K562 (cell line): ENCODE results near the gene NEDD9. TPM values are rescaled to one million over a fixed set of nuclear protein-coding genes. Genes with fewer than 3 reads are reported as not detected.

Experiments used
- BHLHE40 ChIP-seq: IDR thresholded peaks from 2 replicates; pipeline ENCODE4 v1.6.1; 2011; ENCODE audit warnings: low read length, improper control_type of control experiment
- CC2D1A ChIP-seq: fragments of 450-650 bp; IDR thresholded peaks from 2 replicates; pipeline ENCODE4 v1.6.1; 2017; ENCODE audit warnings: mild to moderate bottlenecking
- CEBPG ChIP-seq, 3 experiments: fragments of 200-800 bp in 1 of 3; sonication (Bioruptor generic) in 1 of 3; sonication (generic) in 1 of 3; formaldehyde crosslinking in 1 of 3; IDR thresholded peaks in 2 of 3; conservative IDR thresholded peaks in 1 of 3; 2 replicates each; pipeline versions ENCODE4 v1.6.1 to v1.8.0; 2016 to 2022; ENCODE audit warnings: missing compliant biosample characterization in 2 of 3, missing genetic modification characterization in 2 of 3, mild to moderate bottlenecking in 1 of 3, missing genetic modification reagents in 1 of 3
- COPS2 ChIP-seq: fragments of 450-650 bp; conservative IDR thresholded peaks from 2 replicates; pipeline ENCODE4 v1.6.1; 2016; ENCODE audit warnings: mild to moderate bottlenecking, moderate library complexity
- ETV1 ChIP-seq: fragments of 450-650 bp; conservative IDR thresholded peaks from 2 replicates; pipeline ENCODE4 v1.6.1; 2016; ENCODE audit warnings: missing genetic modification characterization, control low read depth, low read depth, missing compliant biosample characterization
- HDAC1 ChIP-seq, 2 experiments: fragments of 450-650 bp; IDR thresholded peaks; 2 replicates each; pipeline ENCODE4 v1.6.1; 2016 to 2017; ENCODE audit warnings: inconsistent platforms in 1 of 2, mild to moderate bottlenecking in 1 of 2, moderate library complexity in 1 of 2
- HMG20A ChIP-seq: fragments of 450-650 bp; formaldehyde crosslinking; conservative IDR thresholded peaks from 2 replicates; pipeline ENCODE4 v1.4.0; 2020; ENCODE audit warnings: mild to moderate bottlenecking, mixed read lengths
- MAZ ChIP-seq, 2 experiments: fragments of 450-650 bp in 1 of 2; sonication (generic) in 1 of 2; formaldehyde crosslinking; IDR thresholded peaks in 1 of 2; conservative IDR thresholded peaks in 1 of 2; 2 replicates each; pipeline versions ENCODE4 v1.4.0 to v1.5.0; 2020; ENCODE audit warnings: mild to moderate bottlenecking in 1 of 2, missing genetic modification reagents in 1 of 2
- POLR2A ChIP-seq: fragments of 450-650 bp; conservative IDR thresholded peaks from 2 replicates; pipeline ENCODE4 v1.6.1; 2016
- POLR2B ChIP-seq: fragments of 450-650 bp; IDR thresholded peaks from 2 replicates; pipeline ENCODE4 v1.6.1; 2018; ENCODE audit warnings: low read depth; ENCODE audit not compliant: partially characterized antibody
- PTBP1 ChIP-seq: fragments of 200-400 bp; formaldehyde crosslinking; IDR thresholded peaks from 2 replicates; pipeline ENCODE4 v1.6.1; 2017; ENCODE audit warnings: low read depth, low read length
- RAD21 ChIP-seq, 2 experiments: fragments of 250-450 bp in 1 of 2; fragments of 450-650 bp in 1 of 2; sonication (Bioruptor Pico) in 1 of 2; formaldehyde crosslinking in 1 of 2; IDR thresholded peaks in 1 of 2; conservative IDR thresholded peaks in 1 of 2; 2 replicates each; pipeline versions ENCODE4 v1.4.0 to v1.8.0; 2020 to 2022; ENCODE audit warnings: mild to moderate bottlenecking in 2 of 2, moderate library complexity in 1 of 2
- RB1 ChIP-seq: fragments of 450-650 bp; IDR thresholded peaks from 2 replicates; pipeline ENCODE4 v1.6.1; 2017; ENCODE audit warnings: low read depth, mild to moderate bottlenecking
- RBM39 ChIP-seq: fragments of 200-400 bp; formaldehyde crosslinking; optimal IDR thresholded peaks from 2 replicates; pipeline ENCODE3; 2018; ENCODE audit warnings: low read depth, low read length
- SIX5 ChIP-seq, 2 experiments: IDR thresholded peaks; 2 replicates each; pipeline ENCODE4 v1.6.1; 2011; ENCODE audit warnings: low read length in 2 of 2, borderline replicate concordance in 1 of 2, low read depth in 1 of 2, mild to moderate bottlenecking in 1 of 2, moderate library complexity in 1 of 2; ENCODE audit not compliant: insufficient read depth in 1 of 2
- SNRNP70 ChIP-seq: fragments of 200-400 bp; formaldehyde crosslinking; optimal IDR thresholded peaks from 2 replicates; pipeline ENCODE3; 2017; ENCODE audit warnings: low read depth, low read length
- SP1 ChIP-seq: sonication (generic); formaldehyde crosslinking; IDR thresholded peaks from 2 replicates; pipeline ENCODE4 v1.8.1; 2022; ENCODE audit warnings: mild to moderate bottlenecking, missing genetic modification reagents
- XRCC5 ChIP-seq: fragments of 200-400 bp; formaldehyde crosslinking; IDR thresholded peaks from 2 replicates; pipeline ENCODE4 v1.6.1; 2017; ENCODE audit warnings: low read depth, mild to moderate bottlenecking, low read length
- ZNF311 ChIP-seq: fragments of 250-450 bp; sonication (Bioruptor Pico); IDR thresholded peaks from 2 replicates; pipeline ENCODE4 v1.4.0; 2020; ENCODE audit warnings: mild to moderate bottlenecking, moderate library complexity
- ZNF639 ChIP-seq, 2 experiments: fragments of 200-800 bp in 1 of 2; sonication (Bioruptor generic) in 1 of 2; sonication (generic) in 1 of 2; formaldehyde crosslinking in 1 of 2; IDR thresholded peaks in 1 of 2; conservative IDR thresholded peaks in 1 of 2; 2 replicates each; pipeline versions ENCODE4 v1.5.0 to v1.6.1; 2016 to 2020; ENCODE audit warnings: missing compliant biosample characterization in 1 of 2, missing genetic modification characterization in 1 of 2, missing genetic modification reagents in 1 of 2
- ZNF778 ChIP-seq: fragments of 450-650 bp; formaldehyde crosslinking; IDR thresholded peaks from 2 replicates; pipeline ENCODE4 v1.4.0; 2020; ENCODE audit warnings: mild to moderate bottlenecking, moderate library complexity
- polyA plus RNA-seq, 8 experiments: library from polyadenylated mRNA; depleted of rRNA in 4 of 8; stranded (reverse) in 5 of 8; unstranded in 3 of 8; fragments of >200 nt; fragmentation: Nextera tagmentation in 2 of 8; fragmentation: Illumina TruSeq in 1 of 8; extraction: Ambion mirVana in 2 of 8; extraction: Trizol in 1 of 8; gene quantifications; 2 replicates each; pipeline versions ENCODE4 v1.2.1 to v1.2.3, GENCODE V29; 2011 to 2014; ENCODE audit warnings: inconsistent platforms in 1 of 8, missing spikeins in 1 of 8
- total RNA-seq, 7 experiments: library from RNA; depleted of rRNA in 6 of 7; stranded (reverse); fragments of >200 nt in 6 of 7; fragmentation: Illumina TruSeq in 2 of 7; extraction: Trizol in 2 of 7; gene quantifications; 2 replicates each; pipeline versions ENCODE4 v1.2.1 to v1.2.3, GENCODE V29; 2011 to 2021; ENCODE audit warnings: low replicate concordance in 1 of 7
- TF ChIP-seq, protein P1 (sequence below): fragments of 450-650 bp; IDR thresholded peaks from 2 replicates; pipeline ENCODE4 v1.6.1; 2016; ENCODE audit warnings: mild to moderate bottlenecking
- TF ChIP-seq, protein P2 (sequence below): fragments of 450-650 bp; formaldehyde crosslinking; conservative IDR thresholded peaks from 2 replicates; pipeline ENCODE4 v1.4.0; 2022; ENCODE audit warnings: mild to moderate bottlenecking, missing genetic modification characterization

Gene NEDD9
- total and polyA plus RNA-seq, 9 of the 15 experiments (the other 6 are each of a cell fraction or from before 2014, with no cell fraction given): 0.04 to 0.18 (median 0.15) TPM; not detected in 6

GRCh38 chr6:11144393-11144851 lies 88.0 kb downstream of the NEDD9 start (continued):
- peak; percentile 23; the same call in 1 of the 2 replicates for TF ChIP-seq RB1
- no peak for TF ChIP-seq COPS2
- TF ChIP-seq CEBPG (CRISPR knock-in tag; IDR thresholded peaks at IDR 0.05): no peak
- no peak for TF ChIP-seq CEBPG (tag; conservative IDR thresholded peaks at IDR 0.05 in 1 of 2, IDR thresholded peaks at IDR 0.05 in 1 of 2)
- no peak for TF ChIP-seq HMG20A (CRISPR knock-in tag)
- TF ChIP-seq RAD21 (CRISPR knock-in tag; conservative IDR thresholded peaks at IDR 0.05 in 1 of 2, IDR thresholded peaks at IDR 0.05 in 1 of 2): peak; percentile 91 to 92
- TF ChIP-seq, protein P1, sequence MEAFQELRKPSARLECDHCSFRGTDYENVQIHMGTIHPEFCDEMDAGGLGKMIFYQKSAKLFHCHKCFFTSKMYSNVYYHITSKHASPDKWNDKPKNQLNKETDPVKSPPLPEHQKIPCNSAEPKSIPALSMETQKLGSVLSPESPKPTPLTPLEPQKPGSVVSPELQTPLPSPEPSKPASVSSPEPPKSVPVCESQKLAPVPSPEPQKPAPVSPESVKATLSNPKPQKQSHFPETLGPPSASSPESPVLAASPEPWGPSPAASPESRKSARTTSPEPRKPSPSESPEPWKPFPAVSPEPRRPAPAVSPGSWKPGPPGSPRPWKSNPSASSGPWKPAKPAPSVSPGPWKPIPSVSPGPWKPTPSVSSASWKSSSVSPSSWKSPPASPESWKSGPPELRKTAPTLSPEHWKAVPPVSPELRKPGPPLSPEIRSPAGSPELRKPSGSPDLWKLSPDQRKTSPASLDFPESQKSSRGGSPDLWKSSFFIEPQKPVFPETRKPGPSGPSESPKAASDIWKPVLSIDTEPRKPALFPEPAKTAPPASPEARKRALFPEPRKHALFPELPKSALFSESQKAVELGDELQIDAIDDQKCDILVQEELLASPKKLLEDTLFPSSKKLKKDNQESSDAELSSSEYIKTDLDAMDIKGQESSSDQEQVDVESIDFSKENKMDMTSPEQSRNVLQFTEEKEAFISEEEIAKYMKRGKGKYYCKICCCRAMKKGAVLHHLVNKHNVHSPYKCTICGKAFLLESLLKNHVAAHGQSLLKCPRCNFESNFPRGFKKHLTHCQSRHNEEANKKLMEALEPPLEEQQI: no peak
- TF ChIP-seq ETV1 (tag): peak; percentile 62
- TF ChIP-seq CC2D1A: peak; percentile 73; the same call in 1 of the 2 replicates
- TF ChIP-seq SNRNP70: no peak
- TF ChIP-seq, protein P2, sequence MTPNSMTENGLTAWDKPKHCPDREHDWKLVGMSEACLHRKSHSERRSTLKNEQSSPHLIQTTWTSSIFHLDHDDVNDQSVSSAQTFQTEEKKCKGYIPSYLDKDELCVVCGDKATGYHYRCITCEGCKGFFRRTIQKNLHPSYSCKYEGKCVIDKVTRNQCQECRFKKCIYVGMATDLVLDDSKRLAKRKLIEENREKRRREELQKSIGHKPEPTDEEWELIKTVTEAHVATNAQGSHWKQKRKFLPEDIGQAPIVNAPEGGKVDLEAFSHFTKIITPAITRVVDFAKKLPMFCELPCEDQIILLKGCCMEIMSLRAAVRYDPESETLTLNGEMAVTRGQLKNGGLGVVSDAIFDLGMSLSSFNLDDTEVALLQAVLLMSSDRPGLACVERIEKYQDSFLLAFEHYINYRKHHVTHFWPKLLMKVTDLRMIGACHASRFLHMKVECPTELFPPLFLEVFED (CRISPR knock-in tag): no peak
- TF ChIP-seq ZNF311 (CRISPR knock-in tag): no peak
- TF ChIP-seq ZNF639 (CRISPR knock-in tag; conservative IDR thresholded peaks at IDR 0.05 in 1 of 2, IDR thresholded peaks at IDR 0.05 in 1 of 2): no peak
- no peak for TF ChIP-seq POLR2B
- TF ChIP-seq RBM39: peak; percentile 30
- no peak for TF ChIP-seq PTBP1
- TF ChIP-seq ZNF778: no peak
- no peak for TF ChIP-seq SIX5 (IDR thresholded peaks at IDR 0.05; ENCODE audit: borderline replicate concordance in 1 of 2, insufficient read depth in 1 of 2, low read depth in 1 of 2, low read length in 2 of 2)
- TF ChIP-seq HDAC1 (IDR thresholded peaks at IDR 0.05): no peak
- TF ChIP-seq XRCC5: peak; percentile 66; the same call in 1 of the 2 replicates
- TF ChIP-seq MAZ (CRISPR knock-in tag; conservative IDR thresholded peaks at IDR 0.05 in 1 of 2, IDR thresholded peaks at IDR 0.05 in 1 of 2): peak in 1 of 2 experiments; percentile 27; a peak in 1 of 4 replicates
- TF ChIP-seq SP1 (CRISPR knock-in tag): no peak
- TF ChIP-seq POLR2A: no peak
- TF ChIP-seq BHLHE40: peak; percentile 9; the same call in 1 of the 2 replicates
- TF ChIP-seq, all 486 proteins: peak for 28
